GM12864 (cell line): Measurements from ENCODE around the gene EXOG.

Experiments
- DNase-seq: peaks from one replicate; pipeline ENCODE4 v3.0.0-alpha.2; 2011; ENCODE audit warnings: low read depth
- H3K4me3 ChIP-seq: 2 replicates; pipeline ENCODE4 v1.5.1; 2011; ENCODE audit warnings: mild to moderate bottlenecking, low read depth, low read length, control low read depth
- TF ChIP-seq, protein P1 (sequence below): IDR thresholded peaks from 2 replicates; pipeline ENCODE4 v1.5.1; 2011; ENCODE audit warnings: low read depth, mild to moderate bottlenecking, moderate library complexity, low read length, control low read depth, inconsistent platforms; ENCODE audit errors: missing control alignments

The EXOG gene

GRCh38 chr3:38507120-38507519, 11.0 kb downstream of the EXOG start:
- TF ChIP-seq, protein P1, sequence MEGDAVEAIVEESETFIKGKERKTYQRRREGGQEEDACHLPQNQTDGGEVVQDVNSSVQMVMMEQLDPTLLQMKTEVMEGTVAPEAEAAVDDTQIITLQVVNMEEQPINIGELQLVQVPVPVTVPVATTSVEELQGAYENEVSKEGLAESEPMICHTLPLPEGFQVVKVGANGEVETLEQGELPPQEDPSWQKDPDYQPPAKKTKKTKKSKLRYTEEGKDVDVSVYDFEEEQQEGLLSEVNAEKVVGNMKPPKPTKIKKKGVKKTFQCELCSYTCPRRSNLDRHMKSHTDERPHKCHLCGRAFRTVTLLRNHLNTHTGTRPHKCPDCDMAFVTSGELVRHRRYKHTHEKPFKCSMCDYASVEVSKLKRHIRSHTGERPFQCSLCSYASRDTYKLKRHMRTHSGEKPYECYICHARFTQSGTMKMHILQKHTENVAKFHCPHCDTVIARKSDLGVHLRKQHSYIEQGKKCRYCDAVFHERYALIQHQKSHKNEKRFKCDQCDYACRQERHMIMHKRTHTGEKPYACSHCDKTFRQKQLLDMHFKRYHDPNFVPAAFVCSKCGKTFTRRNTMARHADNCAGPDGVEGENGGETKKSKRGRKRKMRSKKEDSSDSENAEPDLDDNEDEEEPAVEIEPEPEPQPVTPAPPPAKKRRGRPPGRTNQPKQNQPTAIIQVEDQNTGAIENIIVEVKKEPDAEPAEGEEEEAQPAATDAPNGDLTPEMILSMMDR: no peak
- no peak for DNase-seq
- no peak overlapping the region for H3K4me3 ChIP-seq

GRCh38 chr3:38509732-38510131, 13.6 kb downstream of the EXOG start:
- DNase-seq: no peak
- no peak overlapping the region for H3K4me3 ChIP-seq
- TF ChIP-seq, protein P1: no peak

DNA sequence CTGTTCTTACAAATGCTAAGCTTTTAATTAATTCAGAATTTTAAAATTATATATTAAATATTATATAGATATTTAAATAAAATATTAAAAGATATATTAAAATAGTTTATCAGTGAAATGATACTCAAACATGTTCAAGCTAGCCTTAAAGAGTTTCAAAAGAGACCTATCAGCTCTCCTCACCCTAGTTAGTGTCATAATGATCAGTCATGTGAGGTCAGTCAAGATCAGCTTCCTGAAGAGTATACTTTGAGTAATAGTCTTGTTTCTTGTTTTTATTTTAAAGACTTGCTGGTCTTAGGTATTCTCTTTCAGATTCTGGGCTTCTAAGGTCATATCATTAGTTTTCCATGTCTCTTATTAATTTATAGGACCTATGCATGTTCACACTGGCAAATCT, 14.5 kb downstream of the EXOG start:
- TF ChIP-seq, protein P1: no peak
- no peak for DNase-seq
- H3K4me3 ChIP-seq: no peak overlapping the region

DNA sequence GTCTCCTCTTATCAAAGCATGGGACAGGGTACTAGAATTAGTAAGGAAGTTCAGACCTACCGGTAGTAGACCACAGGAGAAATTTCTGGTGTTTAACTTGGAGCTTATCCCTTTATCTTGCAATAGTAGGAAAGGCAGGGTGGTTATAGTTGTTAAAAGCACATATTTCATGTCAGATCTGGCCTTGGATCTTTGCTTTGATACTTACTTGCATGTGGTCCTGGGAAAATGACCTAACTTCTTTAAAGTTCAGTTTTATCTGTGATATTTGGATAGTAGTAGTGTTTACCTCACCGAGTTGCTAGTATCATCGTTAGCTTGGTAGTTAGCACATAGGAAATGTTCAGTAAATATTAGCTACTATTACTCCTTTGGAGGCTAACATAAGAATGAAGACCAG, 15.4 kb downstream of the EXOG start:
- H3K4me3 ChIP-seq: no peak overlapping the region
- no peak for DNase-seq
- TF ChIP-seq, protein P1: no peak

DNA sequence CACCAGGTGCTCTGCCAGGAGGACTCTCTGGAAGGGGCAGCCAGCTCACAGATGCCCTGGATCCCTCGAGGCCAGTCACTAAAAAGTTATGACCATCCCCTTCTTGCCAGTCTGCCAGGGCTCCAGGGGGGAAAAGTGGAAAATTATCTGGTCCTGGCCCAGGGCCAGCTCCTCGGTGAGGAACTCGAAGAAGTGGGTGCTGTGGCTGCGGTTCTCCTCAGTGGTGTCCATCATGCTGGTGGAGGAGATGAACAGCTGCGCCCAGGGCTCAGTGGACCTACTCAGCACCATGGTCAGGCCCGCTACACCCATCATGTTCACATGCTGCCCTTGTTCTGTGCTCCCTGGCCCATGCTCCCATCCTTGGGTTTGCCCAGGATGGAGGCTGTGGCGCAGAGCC, 19.2 kb downstream of the EXOG start:
- TF ChIP-seq, protein P1: no peak
- H3K4me3 ChIP-seq: no peak overlapping the region
- DNase-seq: no peak

GRCh38 chr3:38516669-38517068, 20.5 kb downstream of the EXOG start:
- TF ChIP-seq, protein P1: no peak
- no peak for DNase-seq
- H3K4me3 ChIP-seq: no peak overlapping the region

- no peak overlapping the region for H3K4me3 ChIP-seq
- no peak for DNase-seq
- TF ChIP-seq, protein P1: no peak
Measured at GRCh38 chr3:38519000-38519399, 22.9 kb downstream of the EXOG start.
